Panc1 (cell line): Measurements from ENCODE around the gene RETSAT. TPM values are rescaled to one million over a fixed set of nuclear protein-coding genes. Genes with fewer than 3 reads are reported as not detected.
"Not testable (repeated sequence)": the region's sequence is repeated elsewhere in the genome, so short reads cannot be mapped to it uniquely, and the experiment has no call there.

Source experiments
- ATAC-seq: fragments of 200-7000 bp; cut with Tn5 transposase; 2 replicates; pipeline ENCODE4 v1.9.1; 2020; ENCODE audit warnings: mild to moderate bottlenecking, moderate library complexity
- BruUV-seq: library from RNA; stranded (reverse); fragments of 400-500 nt; replicated peaks from 2 replicates; lab custom pipeline; 2021; lab: Mats Ljungman, UMichigan
- CTCF ChIA-PET: fragments of 300-600 bp; sonication (Branson Sonifier 250); formaldehyde crosslinking; loops from one replicate; lab custom pipeline; 2022; ENCODE audit warnings: antibody characterized with exemption; lab: Charles Lee
- POLR2A ChIA-PET: fragments of 300-600 bp; sonication (Branson Sonifier 250); formaldehyde crosslinking; loops from one replicate; lab custom pipeline; 2022; ENCODE audit warnings: antibody characterized with exemption; lab: Charles Lee
- DNase-seq: peaks from one replicate; pipeline ENCODE4 v3.0.0-alpha.2; 2010; ENCODE audit warnings: low read depth, low spot score
- H3K27ac ChIP-seq: 2 replicates; pipeline ENCODE4 v1.5.1; 2011; ENCODE audit warnings: mild to moderate bottlenecking, low read length, inconsistent platforms
- H3K27me3 ChIP-seq: fragments of 200-500 bp; sonication (Bioruptor generic); 2 replicates; pipeline ENCODE4 v1.6.0; 2014; ENCODE audit warnings: low read length, inconsistent platforms; ENCODE audit not compliant: control insufficient read depth, insufficient read depth
- H3K36me3 ChIP-seq: fragments of 200-500 bp; sonication (Bioruptor generic); 2 replicates; pipeline ENCODE4 v1.5.1; 2014; ENCODE audit warnings: inconsistent platforms, mild to moderate bottlenecking, low read length, moderate library complexity; ENCODE audit not compliant: control insufficient read depth, insufficient read depth
- H3K4me1 ChIP-seq: 2 replicates; pipeline ENCODE4 v1.5.1; 2011; ENCODE audit warnings: inconsistent platforms, mild to moderate bottlenecking, low read length, moderate library complexity; ENCODE audit not compliant: control insufficient read depth, insufficient read depth
- H3K4me3 ChIP-seq, 2 experiments: 2 replicates each; pipeline ENCODE4 v1.5.1; 2011 to 2012; ENCODE audit warnings: low read depth in 2 of 2, low read length in 2 of 2, mild to moderate bottlenecking in 2 of 2, inconsistent platforms in 1 of 2, moderate library complexity in 1 of 2
- H3K9me3 ChIP-seq: fragments of 200-500 bp; sonication (Bioruptor generic); 2 replicates; pipeline ENCODE4 v1.5.1; 2014; ENCODE audit warnings: low read depth, mild to moderate bottlenecking, inconsistent platforms, low read length, moderate library complexity; ENCODE audit not compliant: control insufficient read depth, insufficient read depth
- POLR2AphosphoS5 ChIP-seq: IDR thresholded peaks from 2 replicates; pipeline ENCODE4 v1.6.1; 2012; ENCODE audit warnings: mild to moderate bottlenecking, low read depth, low read length, moderate library complexity
- SIN3A ChIP-seq: IDR thresholded peaks from 2 replicates; pipeline ENCODE4 v1.6.1; 2012; ENCODE audit warnings: low read depth, mild to moderate bottlenecking, low read length, moderate library complexity, borderline replicate concordance; ENCODE audit not compliant: insufficient read depth
- TCF7L2 ChIP-seq: IDR thresholded peaks from 2 replicates; pipeline ENCODE4 v1.6.1; 2011; ENCODE audit warnings: mild to moderate bottlenecking, low read depth, low read length, inconsistent platforms
- in situ Hi-C: cut with HindIII; loops from 2 replicates; pipeline ENCODE4 v1.10.0; 2016; ENCODE audit warnings: low sequenced_read_pairs, low pct_unique_long_range_greater_than_20kb
- intact Hi-C: fragments of 100-400 bp; cut with micrococcal nuclease; formaldehyde crosslinking; loops from one replicate; pipeline ENCODE4 v1.10.0; 2022; ENCODE audit not compliant: unreplicated experiment
- total RNA-seq: library from RNA; stranded (reverse); gene quantifications from one replicate; pipeline ENCODE4 v1.2.1, GENCODE V29; 2021; ENCODE audit not compliant: unreplicated experiment
- TF ChIP-seq, protein P1 (sequence below), 2 experiments: IDR thresholded peaks; 2 replicates each; pipeline ENCODE4 v1.6.1; 2011 to 2012; ENCODE audit warnings: low read depth in 2 of 2, control low read depth in 1 of 2, low read length in 1 of 2, mild to moderate bottlenecking in 1 of 2, moderate library complexity in 1 of 2; ENCODE audit not compliant: insufficient read depth in 1 of 2
- TF ChIP-seq, protein P2 (sequence below): fragments of 450-650 bp; IDR thresholded peaks from 2 replicates; pipeline ENCODE4 v1.5.1; 2017; ENCODE audit warnings: mild to moderate bottlenecking

Gene RETSAT
- total RNA-seq, 1 experiment from 2014 or later, result 50.9 TPM

DNA sequence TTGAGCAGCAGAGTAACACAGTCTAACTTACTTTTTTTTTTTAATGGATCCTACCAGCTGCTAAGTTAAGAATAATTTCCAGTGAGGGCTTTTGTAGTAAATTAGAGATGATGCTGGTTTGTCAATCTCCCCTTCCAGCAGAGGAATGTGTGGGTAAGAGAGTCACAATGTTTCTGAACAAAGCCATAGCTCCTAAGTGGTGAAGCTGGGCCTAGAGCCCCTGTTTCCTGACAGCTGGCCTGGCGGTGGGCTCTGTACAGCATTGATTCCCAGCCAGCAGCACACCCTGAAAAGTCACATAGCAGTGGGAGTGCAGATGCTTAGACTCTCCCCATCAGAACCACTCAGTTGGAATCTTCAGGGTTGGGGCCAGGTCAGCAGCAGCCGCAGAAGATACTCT, 31.4 kb upstream of the RETSAT start:
- no peak for ATAC-seq
- intact Hi-C loops (no loop called here), in situ Hi-C loops (no loop called here)
- Histone ChIP-seq H3K4me1 (no peaks in the 10 kb centered on the region), H3K4me3 (no peak overlapping the region), H3K27me3 (no peaks in the 10 kb centered on the region), H3K9me3 (no peaks in the 10 kb centered on the region), H3K27ac (no peak overlapping the region), H3K36me3 (peaks cover 4% of the 10 kb centered on the region)
- ChIA-PET CTCF (no interaction called here), POLR2A (no interaction called here)
- DNase-seq, result no peak
- TF ChIP-seq SIN3A, result no peak
- no peak for TF ChIP-seq POLR2AphosphoS5
- TF ChIP-seq, protein P1, sequence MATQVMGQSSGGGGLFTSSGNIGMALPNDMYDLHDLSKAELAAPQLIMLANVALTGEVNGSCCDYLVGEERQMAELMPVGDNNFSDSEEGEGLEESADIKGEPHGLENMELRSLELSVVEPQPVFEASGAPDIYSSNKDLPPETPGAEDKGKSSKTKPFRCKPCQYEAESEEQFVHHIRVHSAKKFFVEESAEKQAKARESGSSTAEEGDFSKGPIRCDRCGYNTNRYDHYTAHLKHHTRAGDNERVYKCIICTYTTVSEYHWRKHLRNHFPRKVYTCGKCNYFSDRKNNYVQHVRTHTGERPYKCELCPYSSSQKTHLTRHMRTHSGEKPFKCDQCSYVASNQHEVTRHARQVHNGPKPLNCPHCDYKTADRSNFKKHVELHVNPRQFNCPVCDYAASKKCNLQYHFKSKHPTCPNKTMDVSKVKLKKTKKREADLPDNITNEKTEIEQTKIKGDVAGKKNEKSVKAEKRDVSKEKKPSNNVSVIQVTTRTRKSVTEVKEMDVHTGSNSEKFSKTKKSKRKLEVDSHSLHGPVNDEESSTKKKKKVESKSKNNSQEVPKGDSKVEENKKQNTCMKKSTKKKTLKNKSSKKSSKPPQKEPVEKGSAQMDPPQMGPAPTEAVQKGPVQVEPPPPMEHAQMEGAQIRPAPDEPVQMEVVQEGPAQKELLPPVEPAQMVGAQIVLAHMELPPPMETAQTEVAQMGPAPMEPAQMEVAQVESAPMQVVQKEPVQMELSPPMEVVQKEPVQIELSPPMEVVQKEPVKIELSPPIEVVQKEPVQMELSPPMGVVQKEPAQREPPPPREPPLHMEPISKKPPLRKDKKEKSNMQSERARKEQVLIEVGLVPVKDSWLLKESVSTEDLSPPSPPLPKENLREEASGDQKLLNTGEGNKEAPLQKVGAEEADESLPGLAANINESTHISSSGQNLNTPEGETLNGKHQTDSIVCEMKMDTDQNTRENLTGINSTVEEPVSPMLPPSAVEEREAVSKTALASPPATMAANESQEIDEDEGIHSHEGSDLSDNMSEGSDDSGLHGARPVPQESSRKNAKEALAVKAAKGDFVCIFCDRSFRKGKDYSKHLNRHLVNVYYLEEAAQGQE (IDR thresholded peaks at IDR 0.05; ENCODE audit: insufficient read depth in 1 of 2, low read depth in 2 of 2, low read length in 1 of 2), result no peak
- TF ChIP-seq TCF7L2, result no peak
- TF ChIP-seq, protein P2, sequence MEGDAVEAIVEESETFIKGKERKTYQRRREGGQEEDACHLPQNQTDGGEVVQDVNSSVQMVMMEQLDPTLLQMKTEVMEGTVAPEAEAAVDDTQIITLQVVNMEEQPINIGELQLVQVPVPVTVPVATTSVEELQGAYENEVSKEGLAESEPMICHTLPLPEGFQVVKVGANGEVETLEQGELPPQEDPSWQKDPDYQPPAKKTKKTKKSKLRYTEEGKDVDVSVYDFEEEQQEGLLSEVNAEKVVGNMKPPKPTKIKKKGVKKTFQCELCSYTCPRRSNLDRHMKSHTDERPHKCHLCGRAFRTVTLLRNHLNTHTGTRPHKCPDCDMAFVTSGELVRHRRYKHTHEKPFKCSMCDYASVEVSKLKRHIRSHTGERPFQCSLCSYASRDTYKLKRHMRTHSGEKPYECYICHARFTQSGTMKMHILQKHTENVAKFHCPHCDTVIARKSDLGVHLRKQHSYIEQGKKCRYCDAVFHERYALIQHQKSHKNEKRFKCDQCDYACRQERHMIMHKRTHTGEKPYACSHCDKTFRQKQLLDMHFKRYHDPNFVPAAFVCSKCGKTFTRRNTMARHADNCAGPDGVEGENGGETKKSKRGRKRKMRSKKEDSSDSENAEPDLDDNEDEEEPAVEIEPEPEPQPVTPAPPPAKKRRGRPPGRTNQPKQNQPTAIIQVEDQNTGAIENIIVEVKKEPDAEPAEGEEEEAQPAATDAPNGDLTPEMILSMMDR, result no peak
- BruUV-seq, result no TSS peak

GRCh38 chr2:85383850-85384249, 29.5 kb upstream of the RETSAT start:
- TF ChIP-seq POLR2AphosphoS5, result no peak
- TF ChIP-seq SIN3A, result no peak
- TF ChIP-seq TCF7L2, result no peak
- TF ChIP-seq, protein P1 (IDR thresholded peaks at IDR 0.05; ENCODE audit: insufficient read depth in 1 of 2, low read depth in 2 of 2, low read length in 1 of 2), result no peak
- TF ChIP-seq, protein P2, result no peak
- Histone ChIP-seq H3K4me1 (no peaks in the 10 kb centered on the region), H3K36me3 (peaks cover 8% of the 10 kb centered on the region), H3K27me3 (no peaks in the 10 kb centered on the region), H3K4me3 (no peak overlapping the region), H3K27ac (no peak overlapping the region), H3K9me3 (no peaks in the 10 kb centered on the region)
- CTCF ChIA-PET, result no interaction called here
- POLR2A ChIA-PET, result no interaction called here
- intact Hi-C loops (no loop called here), in situ Hi-C loops (no loop called here)
- BruUV-seq, result no TSS peak
- DNase-seq (no peak), ATAC-seq (no peak)

GRCh38 chr2:85383151-85383550, 28.8 kb upstream of the RETSAT start:
- H3K9me3 ChIP-seq, intact Hi-C loops, ATAC-seq, in situ Hi-C loops, BruUV-seq, DNase-seq, H3K36me3 ChIP-seq, H3K4me3 ChIP-seq, H3K27me3 ChIP-seq, H3K4me1 ChIP-seq, CTCF ChIA-PET, H3K27ac ChIP-seq: not testable (repeated sequence)
- POLR2A ChIA-PET, result interaction anchor here (0.6 to 0.7 kb wide), 3 partner anchors 18 to 234 kb away, joined by 4 to 5 read pairs (median 5); no protein-coding TSS in a partner anchor
